Astrocyte (in vitro differentiated cells and primary cell): Measurements from ENCODE around the gene OBP2B.

Source experiments
- CTCF ChIP-seq: IDR thresholded peaks from 2 replicates; pipeline ENCODE4 v1.5.1; 2011; ENCODE audit warnings: low read depth, mild to moderate bottlenecking, inconsistent platforms, low read length, moderate library complexity; ENCODE audit not compliant: insufficient read depth
- EZH2 ChIP-seq: IDR thresholded peaks from 2 replicates; pipeline ENCODE4 v1.6.1; 2012; ENCODE audit warnings: mild to moderate bottlenecking, low read length, inconsistent platforms; ENCODE audit not compliant: insufficient read depth

- TF ChIP-seq EZH2 = no peak
- TF ChIP-seq CTCF = no peak
Observed at GRCh38 chr9:133167096-133167730, 41.8 kb downstream of the OBP2B start.
